GM19452 (cell line): ENCODE data around the gene SPACA6.
"Not testable (repeated sequence)": the region's sequence is repeated elsewhere in the genome, so short reads cannot be mapped to it uniquely, and the experiment has no call there.

Experiments used
- ATAC-seq: cut with Tn5 transposase; IDR thresholded peaks from one replicate; pipeline ENCODE4 v1.9.1; 2021; ENCODE audit not compliant: unreplicated experiment

Gene SPACA6, protein sequence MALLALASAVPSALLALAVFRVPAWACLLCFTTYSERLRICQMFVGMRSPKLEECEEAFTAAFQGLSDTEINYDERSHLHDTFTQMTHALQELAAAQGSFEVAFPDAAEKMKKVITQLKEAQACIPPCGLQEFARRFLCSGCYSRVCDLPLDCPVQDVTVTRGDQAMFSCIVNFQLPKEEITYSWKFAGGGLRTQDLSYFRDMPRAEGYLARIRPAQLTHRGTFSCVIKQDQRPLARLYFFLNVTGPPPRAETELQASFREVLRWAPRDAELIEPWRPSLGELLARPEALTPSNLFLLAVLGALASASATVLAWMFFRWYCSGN

DNA sequence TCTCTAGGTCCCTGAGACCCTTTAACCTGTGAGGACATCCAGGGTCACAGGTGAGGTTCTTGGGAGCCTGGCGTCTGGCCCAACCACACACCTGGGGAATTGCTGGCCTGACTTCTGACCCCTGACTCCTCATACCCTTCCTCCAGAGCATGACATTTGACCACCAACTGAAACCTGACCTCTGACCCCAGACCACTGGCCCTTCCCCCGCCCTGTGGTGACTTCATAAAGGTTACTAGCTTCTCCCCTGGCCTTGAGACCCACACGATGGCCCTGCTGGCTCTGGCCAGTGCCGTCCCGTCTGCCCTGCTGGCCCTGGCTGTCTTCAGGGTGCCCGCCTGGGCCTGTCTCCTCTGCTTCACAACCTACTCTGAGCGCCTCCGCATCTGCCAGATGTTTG is at the start of gene SPACA6:
SPACA6 (plus strand) TSS at position 71 of the 400 bp plus-strand sequence; CDS start at position 268, 197 bp downstream.
- ATAC-seq = no peak

DNA sequence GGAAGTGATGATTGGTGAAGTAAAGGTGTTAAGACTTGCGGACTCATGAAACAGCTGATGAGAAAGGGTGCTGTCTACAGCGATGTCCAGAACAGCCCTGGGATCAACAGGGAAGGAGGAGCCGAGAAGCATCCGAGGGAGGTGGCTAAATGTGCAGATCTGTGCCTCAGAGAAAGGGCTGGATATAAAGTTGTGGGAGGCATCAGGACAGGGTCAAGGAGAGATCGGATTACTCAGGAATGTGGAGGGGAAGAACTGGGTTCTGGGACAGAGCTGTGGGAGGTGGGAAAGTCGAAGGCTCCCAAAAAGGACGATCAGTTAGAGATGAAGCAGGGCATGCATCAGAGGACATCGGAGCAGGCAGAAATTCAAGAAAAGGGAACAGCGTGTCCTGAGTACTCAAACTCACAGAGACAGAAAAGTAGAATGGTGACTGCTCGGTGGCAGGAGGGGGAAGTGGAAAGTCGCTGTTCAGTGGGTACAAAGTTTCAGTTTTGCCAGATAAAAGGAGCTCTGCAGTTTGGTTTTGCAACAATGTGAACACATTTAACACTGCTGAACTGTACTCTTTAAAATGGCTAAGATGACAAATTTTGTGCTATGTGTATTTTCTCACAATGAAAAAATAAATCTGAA is 48.4 kb upstream of the SPACA6 start:
- ATAC-seq = no peak

DNA sequence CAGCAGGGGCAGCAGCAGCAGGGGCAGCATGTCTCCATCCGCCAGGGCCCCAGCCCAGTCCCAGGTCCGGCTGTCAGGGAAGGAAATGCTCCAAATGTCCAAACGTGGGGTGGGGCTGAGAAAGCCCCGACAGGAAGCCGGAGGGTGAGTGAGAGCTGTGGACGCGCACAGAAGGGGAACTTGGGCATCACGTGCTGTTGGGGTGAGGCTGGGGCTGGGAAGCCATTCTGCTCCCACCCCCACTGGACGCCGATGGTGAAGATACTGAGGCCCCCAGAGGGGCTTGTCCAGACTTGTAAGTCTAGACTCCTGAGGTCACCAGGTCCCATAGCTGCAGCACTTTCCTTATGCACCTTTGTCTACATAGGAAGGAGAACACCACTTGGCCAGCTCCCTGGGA is 46.4 kb upstream of the SPACA6 start, which contains the start of gene SIGLEC14:
SIGLEC14 (minus strand) TSS at position 96 of the 400 bp plus-strand sequence; CDS start at position 30, 66 bp downstream.
- peak; percentile 53 for ATAC-seq

DNA sequence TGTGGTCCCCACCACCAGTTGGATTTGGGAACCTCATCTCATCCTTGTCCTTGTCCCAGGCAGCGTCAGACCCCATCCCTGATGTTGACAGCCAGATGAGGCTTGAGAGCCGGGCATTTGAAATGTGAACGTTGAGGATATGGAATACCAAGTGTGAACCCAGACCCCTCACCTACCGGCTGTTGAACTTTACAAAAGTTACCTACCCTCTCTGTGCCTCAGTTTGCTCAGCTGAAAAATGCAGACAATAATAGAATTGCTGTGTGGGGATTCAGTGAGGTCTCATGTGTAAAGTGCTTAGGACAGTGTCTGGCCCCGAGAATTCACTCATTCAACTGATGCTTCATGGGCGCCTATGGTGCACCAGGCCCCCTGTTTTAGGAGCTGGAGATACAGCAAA is 45.8 kb upstream of the SPACA6 start:
- no peak for ATAC-seq

DNA sequence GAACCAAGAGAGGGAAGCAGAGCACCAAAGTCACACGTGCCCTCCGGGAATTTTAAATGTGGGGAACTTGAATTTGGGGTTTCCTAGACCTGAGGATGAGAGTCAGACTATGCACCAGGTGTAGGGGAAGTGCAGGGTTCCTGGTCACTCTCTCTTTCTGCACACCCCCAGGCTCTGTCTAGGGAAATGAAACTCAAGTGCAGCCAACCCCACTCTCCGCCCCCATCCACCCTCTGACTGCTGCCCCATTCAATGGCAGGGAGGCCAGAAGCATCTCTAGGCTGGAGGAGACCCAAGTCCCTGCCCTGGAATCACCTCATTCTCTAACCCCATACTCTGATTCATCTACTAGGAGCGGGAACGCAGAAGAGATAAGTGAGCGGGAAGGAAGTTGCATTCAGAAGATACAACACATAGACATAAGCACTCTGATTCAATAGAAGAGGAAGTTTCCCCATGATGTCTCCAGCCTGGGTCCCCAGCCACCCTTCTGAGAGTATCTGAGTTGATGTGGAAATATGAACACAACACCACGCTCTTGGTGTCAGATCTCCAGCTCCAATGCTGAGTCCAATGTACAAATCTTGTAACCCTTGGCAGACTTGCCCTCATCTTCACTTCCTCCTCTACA is 41.8 kb upstream of the SPACA6 start:
- ATAC-seq = no peak

DNA sequence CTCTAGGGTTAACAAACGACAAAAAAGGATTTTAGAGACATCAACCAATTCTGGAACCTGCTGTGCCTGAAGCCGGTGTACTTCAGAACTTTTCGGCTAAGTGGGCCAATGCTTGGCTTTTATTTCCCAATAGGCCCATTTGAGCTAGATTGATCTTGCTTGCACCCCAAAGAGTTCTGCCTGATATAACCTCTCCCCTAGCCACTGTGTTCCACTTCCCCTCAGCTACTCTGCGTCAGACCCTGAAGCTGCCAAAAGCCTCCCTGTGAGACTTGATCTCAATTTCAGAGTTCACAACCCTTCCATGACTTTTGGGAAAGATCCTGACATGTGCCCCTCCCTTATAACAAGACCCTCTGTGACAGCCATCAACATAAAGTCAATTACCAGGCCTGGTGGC is 40.9 kb upstream of the SPACA6 start:
- no peak for ATAC-seq

DNA sequence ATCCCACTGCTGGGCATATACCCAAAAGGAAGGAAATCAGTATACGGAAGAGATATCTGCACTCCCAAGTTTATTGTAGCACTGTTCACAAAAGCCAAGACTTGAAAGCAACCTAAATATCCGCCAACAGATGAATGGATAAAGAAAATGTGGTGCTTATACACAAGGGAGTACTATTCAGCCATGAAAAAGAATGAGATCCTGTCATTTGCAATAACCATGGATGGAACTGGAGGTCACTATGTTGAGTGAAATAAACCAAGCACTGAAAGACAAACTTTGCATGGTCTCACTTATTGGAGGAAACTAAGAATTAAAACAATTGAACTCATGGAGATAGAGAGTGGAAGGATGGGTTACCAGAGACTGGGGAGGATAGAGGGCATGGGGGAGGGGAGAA is 40.0 kb upstream of the SPACA6 start:
- no peak for ATAC-seq

DNA sequence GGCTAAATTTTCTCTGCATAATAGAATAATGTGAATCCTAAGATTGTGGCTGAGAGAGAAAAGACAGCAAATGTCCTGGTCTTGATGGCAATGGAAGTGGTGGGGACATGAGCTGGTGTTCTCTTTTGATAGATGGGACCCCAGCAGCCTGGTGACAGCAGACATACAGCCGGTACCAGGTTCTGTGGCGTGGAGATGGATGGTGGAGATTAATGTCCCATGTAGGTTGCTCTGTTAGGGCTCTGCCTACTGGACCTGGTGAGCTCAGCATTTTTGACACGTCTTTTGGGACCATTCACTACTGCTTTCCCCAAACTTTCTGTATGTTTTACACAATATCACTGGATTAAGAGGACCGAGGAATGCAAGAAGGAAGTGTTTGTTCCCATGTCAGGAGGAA is 38.3 kb upstream of the SPACA6 start:
- no peak for ATAC-seq

DNA sequence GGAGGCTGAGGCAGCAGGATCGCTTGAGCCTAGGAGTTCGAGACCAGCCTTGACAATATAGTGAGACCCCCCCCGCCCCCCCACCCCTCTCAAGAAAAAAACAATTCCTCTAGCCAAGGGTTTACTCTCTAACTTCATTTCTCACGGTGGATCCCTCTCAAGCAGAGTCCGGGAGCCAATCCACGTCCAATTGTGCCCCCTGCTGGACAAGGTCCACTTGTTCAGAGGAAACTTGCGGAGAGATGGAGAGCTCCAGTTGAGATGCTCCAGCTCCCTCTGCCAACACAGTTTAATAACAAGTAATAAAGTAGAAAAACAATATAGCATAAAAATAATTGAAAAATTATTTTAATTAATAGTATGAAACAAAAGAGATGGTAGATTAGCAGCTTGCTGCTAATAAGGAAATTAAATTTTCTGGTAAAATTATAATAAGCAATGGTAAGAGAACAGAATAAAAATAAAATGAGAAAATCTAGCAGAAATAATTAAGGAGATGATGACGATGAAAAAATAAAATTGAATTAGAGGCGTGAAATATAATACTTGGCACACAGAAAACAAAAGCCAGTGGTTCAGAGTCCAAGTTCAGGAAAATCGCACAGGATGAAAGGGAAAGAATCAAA is 32.0 kb upstream of the SPACA6 start:
- ATAC-seq = no peak

DNA sequence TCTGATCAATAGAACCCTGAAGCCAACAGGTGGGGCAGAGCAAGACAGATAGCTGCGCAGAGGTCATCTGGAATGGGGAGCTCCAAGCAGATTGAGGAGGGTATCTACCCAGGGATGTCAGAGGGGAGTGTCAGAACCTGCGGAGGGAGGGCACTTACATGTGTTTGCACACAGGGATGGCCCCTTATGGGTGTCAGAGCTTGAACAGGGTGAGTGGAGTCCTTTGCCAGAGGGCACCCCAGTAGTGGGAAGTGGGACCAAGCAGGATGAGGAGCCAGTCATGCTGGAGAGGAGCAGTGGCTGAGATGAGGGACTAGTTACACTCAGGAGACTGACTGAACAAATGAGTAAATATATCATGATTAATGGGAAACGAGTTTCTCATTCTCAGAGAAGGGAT is 29.5 kb upstream of the SPACA6 start:
- ATAC-seq = no peak

DNA sequence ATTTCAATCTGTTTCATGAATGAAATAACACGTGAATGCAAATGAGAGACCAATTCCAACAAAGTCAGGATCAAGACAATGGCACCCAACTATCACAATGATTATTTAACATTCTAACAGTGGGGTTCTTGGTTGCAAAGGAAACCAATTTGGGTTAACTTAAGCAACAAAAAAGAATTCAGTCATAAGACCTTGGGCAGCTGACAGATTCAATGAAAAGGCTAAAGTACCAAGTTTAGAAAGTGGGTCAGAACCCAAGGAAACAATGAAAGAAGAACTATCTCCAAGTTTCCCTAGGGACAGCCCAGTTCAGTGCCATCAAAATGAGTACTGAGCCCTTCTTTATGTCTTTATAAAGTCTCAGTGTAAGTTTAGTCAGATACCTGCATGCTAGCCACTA is 29.0 kb upstream of the SPACA6 start:
- no peak for ATAC-seq

DNA sequence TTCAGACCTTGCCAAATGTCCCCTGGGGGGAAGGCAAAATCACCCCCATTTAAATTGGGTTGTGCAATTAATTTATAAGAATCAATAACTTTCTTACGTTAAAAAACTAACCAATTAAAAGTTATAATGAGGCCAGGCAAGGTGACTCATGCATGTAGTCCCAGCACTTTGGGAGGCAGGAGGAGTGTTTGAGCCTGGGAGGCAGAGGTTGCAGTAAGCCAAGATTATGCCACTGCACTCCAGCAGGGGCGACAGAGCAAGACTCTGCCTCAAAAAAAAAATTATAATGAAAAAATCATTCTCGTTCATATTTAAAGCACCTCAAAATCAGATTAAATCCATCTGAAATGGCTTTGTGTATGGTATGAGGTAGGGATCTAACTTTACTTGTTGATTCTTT is 28.1 kb upstream of the SPACA6 start:
- ATAC-seq = no peak

DNA sequence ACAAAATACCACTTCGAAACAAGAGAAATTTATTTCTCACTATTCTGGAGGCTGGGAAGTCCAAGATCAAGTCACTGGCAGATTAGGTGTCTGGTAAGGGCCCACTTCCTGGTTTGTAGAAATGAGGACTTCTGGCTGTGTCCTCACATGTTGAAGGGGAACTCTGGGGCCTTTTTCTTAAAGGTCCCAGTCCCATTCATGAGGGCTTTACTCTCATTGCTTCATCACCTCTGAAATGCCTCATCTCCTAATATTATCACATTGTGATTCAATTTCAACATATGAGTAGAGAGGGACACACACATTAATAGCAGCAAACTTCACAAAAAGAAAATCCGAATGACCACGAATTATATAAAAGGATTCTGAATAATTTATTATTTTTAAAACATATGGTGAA is 24.9 kb upstream of the SPACA6 start:
- no peak for ATAC-seq

DNA sequence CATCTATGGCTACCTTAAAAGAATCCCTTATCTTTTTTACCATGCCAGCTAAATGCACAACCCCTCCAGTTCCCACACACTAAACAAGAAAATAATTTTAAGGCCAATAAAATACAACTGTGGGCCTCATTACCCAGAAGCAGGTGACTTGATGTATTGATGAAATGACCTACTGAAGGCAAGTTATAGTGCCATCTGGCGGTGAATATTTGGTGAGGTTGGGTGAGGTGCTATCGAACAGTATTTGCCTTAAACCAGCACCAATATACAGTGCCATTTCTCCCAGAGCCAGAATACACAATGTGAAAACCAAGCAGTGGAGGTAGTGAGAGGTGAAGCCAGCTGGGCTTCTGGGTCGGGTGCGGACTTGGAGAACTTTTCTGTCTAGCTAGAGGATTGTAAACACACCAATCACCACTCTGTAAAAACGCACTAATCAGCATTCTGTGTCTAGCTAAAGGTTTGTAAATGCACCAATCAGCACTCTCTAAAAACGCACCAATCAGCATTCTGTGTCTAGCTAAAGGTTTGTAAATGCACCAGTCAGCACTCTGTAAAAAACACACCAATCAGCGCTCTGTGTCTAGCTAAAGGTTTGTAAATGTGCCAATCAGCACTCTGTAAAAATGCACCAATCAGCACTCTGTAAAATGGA is 17.1 kb upstream of the SPACA6 start:
- not testable (repeated sequence) for ATAC-seq

DNA sequence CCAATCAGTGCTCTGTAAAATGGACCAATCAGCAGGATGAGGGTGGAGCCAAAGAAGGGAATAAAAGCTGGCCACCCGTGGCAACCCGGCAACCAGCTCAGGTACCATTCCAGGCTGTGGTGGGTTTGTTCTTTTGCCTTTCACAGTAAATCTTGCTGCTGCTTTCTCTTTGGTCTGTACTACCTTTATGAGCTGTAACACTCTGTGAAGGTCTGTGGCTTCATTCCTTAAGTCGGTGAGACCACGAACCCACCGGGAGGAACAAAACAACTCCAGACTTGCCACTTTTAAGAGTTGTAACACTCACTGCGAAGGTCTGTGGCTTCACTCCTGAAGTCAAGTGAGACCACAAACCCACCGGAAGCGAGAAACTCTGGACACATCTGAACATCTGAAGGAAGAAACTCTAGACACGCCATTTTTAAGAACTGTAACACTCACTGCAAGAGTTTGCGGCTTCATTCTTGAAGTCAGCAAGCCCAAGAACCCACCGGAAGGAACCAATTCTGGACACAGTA is 16.5 kb upstream of the SPACA6 start:
- no peak for ATAC-seq

DNA sequence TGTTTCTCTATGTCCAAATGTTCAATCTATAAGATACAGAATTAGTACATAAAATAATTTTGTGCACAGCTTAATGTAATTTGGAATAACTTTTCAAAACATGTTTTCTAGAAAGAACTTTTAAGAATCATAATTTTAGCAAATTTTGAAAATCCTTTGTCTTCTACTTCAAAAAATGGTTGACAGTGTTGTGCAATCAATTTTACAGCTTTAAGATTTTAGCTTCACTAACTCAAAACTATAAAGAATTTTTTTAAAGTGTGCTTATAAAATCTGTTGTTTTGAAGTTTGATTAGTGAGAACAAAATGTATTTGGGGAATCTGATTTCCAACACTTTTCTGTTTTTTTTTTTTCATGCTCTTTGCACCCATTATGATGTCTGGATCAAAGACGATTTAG is 12.7 kb upstream of the SPACA6 start:
- no peak for ATAC-seq

DNA sequence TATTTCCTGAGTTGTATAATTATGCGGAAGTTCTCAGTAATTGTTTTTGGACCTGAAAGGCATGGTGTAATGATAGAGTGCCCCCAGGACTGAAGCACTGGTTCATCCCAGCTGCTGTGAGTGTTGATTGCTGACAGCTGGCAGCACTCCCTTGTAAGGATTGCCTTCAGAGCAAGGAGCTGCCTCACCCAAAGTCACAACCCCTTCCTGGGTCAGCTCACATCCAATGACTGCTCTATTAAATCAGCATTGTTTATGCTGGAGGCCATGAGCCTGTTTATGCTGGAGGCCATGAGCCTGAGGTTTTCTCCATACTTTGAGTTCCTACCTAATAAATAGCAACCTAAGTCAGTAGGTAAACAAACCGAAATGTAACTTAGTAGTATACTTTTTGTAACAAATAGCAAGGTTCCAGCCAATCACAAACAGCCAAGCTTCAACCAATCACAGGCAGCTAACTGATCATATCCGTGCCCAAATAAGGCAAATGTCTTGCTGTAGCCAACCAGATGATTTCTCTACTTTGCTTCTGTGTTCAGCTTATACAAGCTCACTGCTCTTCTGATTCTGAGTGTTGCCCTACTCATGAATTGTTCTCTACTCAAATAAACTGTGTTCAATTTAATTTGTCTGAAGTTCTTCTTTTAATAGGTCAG is 11.7 kb upstream of the SPACA6 start:
- no peak for ATAC-seq

DNA sequence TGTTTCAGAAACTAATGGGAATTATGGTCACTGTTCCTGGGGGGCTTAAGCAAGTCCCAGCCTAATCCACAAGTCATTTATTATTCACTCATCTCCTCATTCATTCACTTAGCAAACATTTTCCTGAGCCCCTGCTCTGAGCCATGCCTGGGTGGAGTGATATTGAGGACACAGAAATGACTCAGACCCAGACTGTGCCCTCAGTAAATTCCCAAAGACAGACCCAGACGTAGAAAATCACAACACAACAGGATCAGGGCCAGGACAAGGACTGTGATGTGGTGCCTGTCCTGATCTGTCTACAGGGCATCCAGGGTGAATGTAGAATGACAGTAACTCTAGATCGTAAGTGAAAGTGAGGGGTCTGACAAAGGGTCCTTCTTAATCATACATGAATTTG is 7.0 kb upstream of the SPACA6 start:
- no peak for ATAC-seq

DNA sequence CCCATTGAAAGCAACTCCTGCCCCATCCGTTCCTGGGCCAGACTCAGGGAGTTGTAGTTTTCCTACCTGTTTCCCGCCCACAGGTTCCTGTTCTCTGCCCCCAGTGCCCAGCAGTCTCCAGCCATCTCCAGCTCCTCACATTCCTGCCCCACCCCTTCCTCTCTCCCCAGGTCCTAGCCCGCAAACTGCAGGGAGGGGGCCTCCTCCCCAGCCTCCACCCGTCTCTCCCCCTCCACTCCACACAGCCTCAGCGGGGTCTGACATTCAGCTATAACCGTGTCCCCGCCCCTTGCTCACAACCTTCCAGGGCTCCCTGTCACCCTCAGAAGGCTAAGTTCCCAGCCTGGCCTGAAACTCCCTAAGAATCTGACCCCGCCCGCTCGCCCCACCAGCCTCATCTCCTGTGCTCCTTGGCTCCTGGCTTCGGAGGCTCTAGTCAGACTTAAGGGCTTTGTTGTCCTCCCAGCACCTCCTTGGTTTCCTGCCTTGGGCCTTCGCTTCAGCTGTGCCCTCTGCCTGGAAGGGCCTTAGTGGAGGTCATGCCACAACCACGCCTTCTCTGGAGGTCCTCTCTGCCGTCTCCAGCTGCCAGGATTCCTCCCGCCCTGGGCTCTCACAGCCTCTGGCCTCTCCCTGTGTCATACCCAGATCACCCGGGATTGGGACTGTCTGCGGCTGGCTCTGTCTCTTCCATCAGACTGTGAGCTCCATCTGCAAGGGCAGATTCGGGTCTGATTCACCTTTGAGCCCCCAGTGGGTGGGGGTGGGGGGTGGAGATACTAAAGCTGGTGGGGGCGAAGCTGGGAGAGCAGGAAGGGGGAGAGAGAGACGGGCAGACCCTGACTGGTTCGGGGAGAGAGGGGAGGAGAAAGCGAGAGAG is 5.1 kb upstream of the SPACA6 start:
- ATAC-seq = no peak
